ENCODE results near the gene SDK2. TPM values are rescaled to one million over a fixed set of nuclear protein-coding genes. Genes with fewer than 3 reads are reported as not detected.

The SDK2 gene
- total RNA-seq, 4 donors from 2014 or later, result 1.4 to 6.8 (median 3.3) TPM

DNA sequence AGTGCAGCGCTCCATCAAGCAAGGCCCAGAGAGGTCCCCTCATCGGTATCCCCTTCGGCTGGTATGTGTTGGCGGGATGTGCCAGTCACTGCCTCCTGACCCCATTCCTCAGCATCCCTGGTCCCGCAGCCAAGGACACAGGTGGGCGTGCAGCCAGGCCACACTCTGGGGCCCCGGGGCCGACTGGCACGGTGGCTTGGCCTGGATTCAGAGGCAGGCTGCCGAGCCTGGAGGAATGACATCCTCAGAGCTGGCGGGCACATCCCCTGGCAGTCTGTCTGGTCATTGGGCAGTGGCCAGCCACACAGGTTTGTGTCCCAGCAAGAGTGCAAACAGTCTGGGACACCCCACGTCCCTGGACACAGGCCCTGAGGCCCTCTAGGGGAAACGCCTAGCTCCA is 111.1 kb downstream of the SDK2 start:
- WGBS, result 48% methylated on average over 4 of the region's 13 CpGs
- H3K27me3 ChIP-seq, result peaks cover 7% of the 10 kb centered on the region
- no peaks in the 10 kb centered on the region for H3K36me3 ChIP-seq
- H3K4me1 ChIP-seq, result no peaks in the 10 kb centered on the region
- no peak overlapping the region for H3K27ac ChIP-seq
- H3K4me3 ChIP-seq, result no peak overlapping the region
- TF ChIP-seq POLR2A (IDR thresholded peaks at IDR 0.05) (no peak), POLR2AphosphoS5 (IDR thresholded peaks at IDR 0.05) (no peak), EP300 (IDR thresholded peaks at IDR 0.05) (no peak)
- TF ChIP-seq, protein P1, sequence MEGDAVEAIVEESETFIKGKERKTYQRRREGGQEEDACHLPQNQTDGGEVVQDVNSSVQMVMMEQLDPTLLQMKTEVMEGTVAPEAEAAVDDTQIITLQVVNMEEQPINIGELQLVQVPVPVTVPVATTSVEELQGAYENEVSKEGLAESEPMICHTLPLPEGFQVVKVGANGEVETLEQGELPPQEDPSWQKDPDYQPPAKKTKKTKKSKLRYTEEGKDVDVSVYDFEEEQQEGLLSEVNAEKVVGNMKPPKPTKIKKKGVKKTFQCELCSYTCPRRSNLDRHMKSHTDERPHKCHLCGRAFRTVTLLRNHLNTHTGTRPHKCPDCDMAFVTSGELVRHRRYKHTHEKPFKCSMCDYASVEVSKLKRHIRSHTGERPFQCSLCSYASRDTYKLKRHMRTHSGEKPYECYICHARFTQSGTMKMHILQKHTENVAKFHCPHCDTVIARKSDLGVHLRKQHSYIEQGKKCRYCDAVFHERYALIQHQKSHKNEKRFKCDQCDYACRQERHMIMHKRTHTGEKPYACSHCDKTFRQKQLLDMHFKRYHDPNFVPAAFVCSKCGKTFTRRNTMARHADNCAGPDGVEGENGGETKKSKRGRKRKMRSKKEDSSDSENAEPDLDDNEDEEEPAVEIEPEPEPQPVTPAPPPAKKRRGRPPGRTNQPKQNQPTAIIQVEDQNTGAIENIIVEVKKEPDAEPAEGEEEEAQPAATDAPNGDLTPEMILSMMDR (IDR thresholded peaks at IDR 0.05), result no peak
- no peak for DNase-seq (ENCODE audit: low spot score in 2 of 2)
- no peaks in the 10 kb centered on the region for H3K9me3 ChIP-seq

DNA sequence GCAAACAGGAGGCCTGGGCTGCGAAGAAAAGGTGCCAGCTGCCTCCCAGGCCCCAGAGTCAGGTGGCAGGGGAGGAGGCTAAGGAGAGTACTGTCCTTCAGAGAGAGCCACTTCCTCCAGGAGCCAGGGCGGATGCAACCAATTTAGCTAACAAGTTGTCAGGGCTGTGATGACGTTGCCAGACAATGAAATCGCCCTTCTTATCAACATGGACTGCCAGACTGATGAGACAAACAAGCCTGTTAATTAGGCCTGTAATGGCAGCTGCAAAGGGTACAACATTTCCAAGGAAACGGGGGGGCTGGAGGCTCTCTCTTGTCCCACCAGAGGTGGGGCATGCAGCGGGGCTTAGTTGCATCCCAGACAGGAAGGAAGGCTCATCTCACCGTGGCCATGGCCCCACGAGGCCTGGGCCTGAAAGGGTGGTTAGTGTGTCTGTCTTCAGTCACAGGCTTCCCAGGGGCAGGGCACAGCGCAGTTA is 111.8 kb downstream of the SDK2 start:
- Histone ChIP-seq H3K36me3 (no peaks in the 10 kb centered on the region), H3K4me1 (no peaks in the 10 kb centered on the region), H3K27me3 (peaks cover 5% of the 10 kb centered on the region), H3K4me3 (no peak overlapping the region), H3K27ac (no peak overlapping the region), H3K9me3 (no peaks in the 10 kb centered on the region)
- TF ChIP-seq POLR2A (IDR thresholded peaks at IDR 0.05) (no peak), EP300 (IDR thresholded peaks at IDR 0.05) (no peak), POLR2AphosphoS5 (IDR thresholded peaks at IDR 0.05) (no peak)
- TF ChIP-seq, protein P1 (IDR thresholded peaks at IDR 0.05), result no peak
- no peak for DNase-seq (ENCODE audit: low spot score in 2 of 2)
- 80% methylated on average over 8 of the region's 9 CpGs for WGBS

DNA sequence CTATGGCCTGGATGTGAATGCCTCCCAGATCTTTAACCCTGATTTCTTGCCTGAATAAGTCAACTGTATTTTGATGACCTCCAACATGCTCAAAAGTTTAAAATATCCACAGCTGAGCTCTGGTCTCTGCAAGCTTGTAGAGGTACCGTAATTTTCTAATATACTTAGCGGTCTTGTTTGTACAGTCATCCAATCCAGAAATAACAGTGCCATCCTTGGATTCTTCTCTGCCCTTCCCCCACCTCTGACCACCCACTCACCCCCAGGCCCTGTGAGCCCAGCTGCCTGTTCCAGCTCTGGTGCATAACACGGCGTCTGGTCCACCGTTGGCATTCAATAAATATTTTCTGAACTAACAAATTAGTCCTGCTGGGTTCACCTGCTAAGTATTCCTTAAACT is 113.1 kb downstream of the SDK2 start:
- H3K27ac ChIP-seq, result no peak overlapping the region
- 89% methylated on average over 5 of the region's 5 CpGs for WGBS
- TF ChIP-seq EP300 (IDR thresholded peaks at IDR 0.05) (no peak), POLR2AphosphoS5 (IDR thresholded peaks at IDR 0.05) (no peak), POLR2A (IDR thresholded peaks at IDR 0.05) (no peak)
- TF ChIP-seq, protein P1 (IDR thresholded peaks at IDR 0.05), result no peak
- H3K4me3 ChIP-seq, result no peak overlapping the region
- H3K36me3 ChIP-seq, result no peaks in the 10 kb centered on the region
- peaks cover 3% of the 10 kb centered on the region for H3K27me3 ChIP-seq
- H3K4me1 ChIP-seq, result no peaks in the 10 kb centered on the region
- no peaks in the 10 kb centered on the region for H3K9me3 ChIP-seq
- no peak for DNase-seq (ENCODE audit: low spot score in 2 of 2)

DNA sequence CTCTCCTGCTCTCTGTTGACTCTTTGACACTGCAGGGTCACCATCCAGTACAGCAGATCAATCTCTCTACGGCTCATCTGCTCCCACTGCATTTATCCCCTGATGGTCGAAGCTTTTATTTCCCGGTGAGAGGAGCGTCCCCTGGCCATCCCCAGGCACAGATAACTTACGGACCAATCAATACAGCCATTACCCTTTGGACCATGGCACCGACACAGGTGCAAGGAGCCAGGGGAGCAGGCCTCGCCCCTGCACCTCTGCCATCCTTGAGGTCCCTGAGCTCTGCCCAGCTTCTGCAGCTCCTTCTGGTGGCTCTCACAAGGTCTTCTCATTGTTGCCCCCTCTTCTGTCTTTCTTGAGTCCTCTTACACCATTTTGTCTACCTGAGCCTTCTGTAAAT is 115.6 kb downstream of the SDK2 start:
- Histone ChIP-seq H3K27me3 (peaks cover 5% of the 10 kb centered on the region), H3K4me1 (no peaks in the 10 kb centered on the region), H3K9me3 (no peaks in the 10 kb centered on the region), H3K4me3 (no peak overlapping the region), H3K27ac (no peak overlapping the region), H3K36me3 (no peaks in the 10 kb centered on the region)
- WGBS, result 96% methylated on average over 7 of the region's 7 CpGs
- DNase-seq (ENCODE audit: low spot score in 2 of 2), result no peak
- TF ChIP-seq, protein P1 (IDR thresholded peaks at IDR 0.05), result no peak
- TF ChIP-seq POLR2A (IDR thresholded peaks at IDR 0.05), result no peak
- TF ChIP-seq EP300 (IDR thresholded peaks at IDR 0.05), result no peak
- TF ChIP-seq POLR2AphosphoS5 (IDR thresholded peaks at IDR 0.05), result no peak

DNA sequence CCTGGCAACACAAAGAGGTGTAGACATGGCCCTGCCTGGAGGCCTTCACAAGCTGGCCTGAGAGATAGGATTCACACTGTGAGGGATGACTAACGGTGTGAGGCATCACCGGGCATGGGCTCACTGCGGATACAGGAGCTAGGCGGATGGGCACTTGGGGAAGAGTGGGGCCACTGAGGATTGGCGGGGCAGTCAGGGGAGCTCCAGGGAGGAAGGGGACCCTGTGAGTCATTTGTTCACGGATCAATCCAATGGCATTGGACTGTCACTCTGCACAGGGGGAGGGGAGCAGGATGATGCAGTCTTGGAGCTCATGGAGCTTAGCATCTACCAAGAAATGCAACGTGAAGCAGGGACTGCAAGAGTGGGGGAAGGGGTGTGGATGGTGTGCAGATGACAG is 117.3 kb downstream of the SDK2 start:
- Histone ChIP-seq H3K4me1 (no peaks in the 10 kb centered on the region), H3K36me3 (no peaks in the 10 kb centered on the region), H3K4me3 (no peak overlapping the region), H3K27ac (no peak overlapping the region), H3K27me3 (peaks cover 5% of the 10 kb centered on the region), H3K9me3 (no peaks in the 10 kb centered on the region)
- DNase-seq (ENCODE audit: low spot score in 2 of 2), result no peak
- 88% methylated on average over 7 of the region's 7 CpGs for WGBS
- TF ChIP-seq EP300 (IDR thresholded peaks at IDR 0.05) (no peak), POLR2AphosphoS5 (IDR thresholded peaks at IDR 0.05) (no peak), POLR2A (IDR thresholded peaks at IDR 0.05) (no peak)
- TF ChIP-seq, protein P1 (IDR thresholded peaks at IDR 0.05), result no peak
